GM18861 (cell line): ENCODE data around the gene ANAPC16.
"Not testable (repeated sequence)": the region's sequence is repeated elsewhere in the genome, so short reads cannot be mapped to it uniquely, and the experiment has no call there.

Source experiments
- ATAC-seq: cut with Tn5 transposase; IDR thresholded peaks from one replicate; pipeline ENCODE4 v1.9.1; 2021; ENCODE audit not compliant: unreplicated experiment

The ANAPC16 gene

DNA sequence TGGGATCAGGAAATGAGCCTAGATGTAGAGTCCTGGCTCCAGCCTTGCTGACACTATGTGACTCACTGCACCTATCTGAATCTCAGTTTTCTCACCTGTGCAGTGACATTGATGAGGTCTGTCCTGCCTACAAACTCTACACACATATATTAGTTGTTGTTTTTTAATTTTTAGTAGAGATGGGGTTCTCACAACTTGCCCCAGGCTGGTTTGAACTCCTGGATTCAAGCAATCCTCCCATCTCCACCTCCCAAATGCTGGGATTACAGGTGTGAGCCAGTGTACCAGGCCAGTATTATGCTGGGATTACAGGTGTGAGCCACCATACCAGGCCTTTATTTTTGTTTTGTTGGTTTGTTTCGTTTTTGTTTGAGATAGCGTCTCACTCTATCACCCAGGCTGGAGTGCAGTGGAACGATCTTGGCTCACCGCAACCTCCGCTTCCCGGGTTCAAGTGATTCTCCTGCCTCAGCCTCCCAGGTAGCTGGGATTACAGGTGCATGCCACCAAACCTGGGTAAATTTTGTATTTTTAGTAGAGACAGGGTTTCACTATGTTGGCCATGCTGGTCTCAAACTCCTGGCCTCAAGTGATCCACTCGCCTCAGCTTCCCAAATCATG lies 46.1 kb downstream of the ANAPC16 start:
- peak; percentile 14 for ATAC-seq

- ATAC-seq = no peak
Measured at GRCh38 chr10:72263613-72264241, 47.9 kb downstream of the ANAPC16 start.

DNA sequence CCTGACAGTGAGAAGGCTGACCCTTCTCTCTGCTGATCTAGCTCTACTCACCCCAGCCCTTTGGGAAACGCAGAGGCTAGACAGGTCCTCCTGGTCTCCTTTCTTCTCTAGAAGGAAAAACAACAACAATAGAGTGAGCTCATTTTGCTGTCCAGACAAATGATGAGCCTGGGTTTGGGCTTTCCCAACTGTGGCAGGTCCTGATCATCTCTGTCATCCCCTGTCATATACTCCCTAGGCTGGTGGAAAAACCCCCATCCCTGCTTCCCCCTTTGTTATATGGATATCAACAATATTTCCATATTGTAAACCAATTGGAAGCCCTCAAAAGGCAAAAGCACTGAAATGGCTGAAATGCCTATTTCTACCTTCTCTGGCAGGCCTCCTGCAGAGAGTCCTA lies 48.7 kb downstream of the ANAPC16 start:
- ATAC-seq = no peak

- ATAC-seq = no peak
Measured at GRCh38 chr10:72265508-72265907, 49.7 kb downstream of the ANAPC16 start.

- ATAC-seq = no peak
Measured at GRCh38 chr10:72265990-72266865, 50.4 kb downstream of the ANAPC16 start.

DNA sequence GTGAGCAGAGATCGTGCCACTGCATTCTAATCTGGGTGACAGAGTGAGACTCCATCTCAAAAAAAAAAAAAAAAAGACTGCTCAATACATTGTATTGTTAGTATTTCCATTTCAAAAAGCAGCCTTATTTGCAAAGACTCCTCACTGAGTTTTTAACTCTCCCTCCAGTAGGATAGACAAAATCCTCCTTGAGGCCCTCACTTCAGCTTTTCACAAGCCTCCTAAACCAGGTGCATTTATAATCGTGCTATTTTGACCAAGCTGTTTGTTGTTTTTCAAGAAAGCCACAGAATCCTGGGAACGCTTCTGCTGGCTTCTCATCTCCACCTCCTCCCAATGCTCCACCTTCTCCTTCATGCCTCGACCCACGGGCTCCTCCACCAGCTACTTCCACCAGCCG lies 51.6 kb downstream of the ANAPC16 start:
- no peak for ATAC-seq

- no peak for ATAC-seq
Measured at GRCh38 chr10:72267819-72268399, 52.1 kb downstream of the ANAPC16 start.

DNA sequence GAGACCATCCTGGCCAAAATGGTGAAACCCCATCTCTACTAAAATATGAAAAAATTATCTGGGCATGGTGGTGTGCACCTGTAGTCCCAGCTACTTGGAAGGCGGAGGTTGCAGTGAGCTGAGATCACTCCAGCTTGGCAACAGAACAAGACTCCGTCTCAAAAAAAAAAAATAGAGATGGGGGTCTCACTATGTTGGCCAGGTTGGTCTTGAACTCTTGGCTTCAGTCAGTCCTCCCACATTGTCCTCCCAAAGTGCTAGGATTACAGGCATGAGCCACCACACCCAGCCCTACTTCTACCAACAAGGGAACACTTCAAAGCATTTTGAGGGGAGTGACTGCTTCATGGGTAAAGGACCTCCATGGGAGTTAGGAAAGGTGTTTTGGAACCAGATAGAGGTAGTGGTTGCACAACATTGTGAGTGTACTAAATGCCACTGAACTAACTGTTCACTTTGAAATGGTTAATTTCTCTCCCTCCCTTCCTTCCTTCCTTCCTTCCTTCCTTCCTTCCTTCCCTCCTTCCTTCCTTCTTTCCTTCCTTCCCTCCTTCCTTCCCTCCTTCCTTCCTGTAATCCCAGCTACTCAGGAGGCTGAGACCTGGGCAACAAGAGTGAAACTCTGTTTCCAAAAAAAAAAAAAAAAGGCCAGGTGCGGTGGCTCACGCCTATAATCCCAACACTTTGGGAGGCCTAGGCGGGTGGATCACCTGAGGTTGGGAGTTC lies 52.8 kb downstream of the ANAPC16 start:
- not testable (repeated sequence) for ATAC-seq

- ATAC-seq = no peak
Measured at GRCh38 chr10:72270607-72271281, 54.9 kb downstream of the ANAPC16 start.

GRCh38 chr10:72272689-72273409 lies 57.0 kb downstream of the ANAPC16 start:
- no peak for ATAC-seq

- peak; percentile 70 for ATAC-seq
Measured at GRCh38 chr10:72273410-72274212, 57.8 kb downstream of the ANAPC16 start, which contains the start of gene DDIT4. Gene DDIT4 (plus strand): TSS chr10:72273924. CDS start chr10:72274217, 293 bp downstream.

GRCh38 chr10:72274213-72274729 lies 58.5 kb downstream of the ANAPC16 start:
- ATAC-seq = no peak

- ATAC-seq = no peak
Measured at GRCh38 chr10:72274730-72275350, 59.0 kb downstream of the ANAPC16 start.

- ATAC-seq = no peak
Measured at GRCh38 chr10:72275351-72276012, 59.7 kb downstream of the ANAPC16 start.

GRCh38 chr10:72276013-72276387 lies 60.2 kb downstream of the ANAPC16 start:
- no peak for ATAC-seq

DNA sequence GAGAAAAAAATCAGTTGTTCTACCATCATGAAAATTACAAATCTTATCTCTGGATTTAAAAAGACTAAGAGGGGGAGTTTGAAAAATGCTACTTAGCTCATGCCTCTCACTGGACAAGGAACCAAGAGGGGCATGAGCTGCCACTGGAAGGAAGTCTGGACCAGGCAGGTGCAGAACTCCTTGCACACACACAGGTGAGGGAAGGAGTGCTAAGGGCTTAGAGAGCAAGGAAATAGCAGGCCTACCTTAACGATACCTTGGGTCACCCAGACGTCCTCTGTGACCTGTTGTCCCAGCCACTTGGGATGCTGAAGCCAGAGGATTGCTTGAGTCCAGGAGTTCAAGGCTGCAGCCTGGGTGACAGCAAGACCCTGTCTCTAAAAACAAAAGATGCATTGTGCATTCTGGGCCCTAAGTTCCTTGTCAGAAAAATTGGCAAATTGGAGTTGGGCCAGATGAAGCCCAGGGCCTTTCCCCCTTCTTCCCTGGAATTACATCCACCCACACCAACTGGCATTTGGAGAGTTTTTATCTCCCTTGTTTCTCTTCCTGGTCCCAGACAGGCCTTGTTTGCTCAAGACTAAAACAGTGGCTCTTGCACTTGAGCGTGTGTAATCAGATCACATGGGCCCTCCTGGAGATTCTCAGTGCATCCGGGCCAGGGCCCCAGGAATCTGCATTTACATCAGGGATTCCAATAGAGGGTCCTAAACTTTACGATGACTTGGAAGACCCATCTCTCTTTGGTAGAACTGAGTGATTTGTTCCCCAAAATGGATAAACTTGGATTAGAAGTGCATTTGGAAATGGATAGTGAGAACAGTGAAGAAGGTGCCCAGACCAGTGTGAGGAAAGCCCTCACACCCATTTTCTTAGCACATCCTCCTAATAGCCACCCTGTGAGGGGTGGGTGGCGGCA lies 60.9 kb downstream of the ANAPC16 start:
- no peak for ATAC-seq
